Endothelial cell of umbilical vein (primary cell): Measurements from ENCODE around the gene HTRA3. TPM values are rescaled to one million over a fixed set of nuclear protein-coding genes. Genes with fewer than 3 reads are reported as not detected.

Experiments used
- BruUV-seq: library from RNA; stranded (reverse); fragments of 400-500 nt; replicated peaks from 2 replicates; lab custom pipeline; 2021; lab: Mats Ljungman, UMichigan
- CTCF ChIA-PET: fragments of 300-600, 350-600 bp; sonication (Branson Sonifier 250); formaldehyde crosslinking; loops from one replicate; lab custom pipeline; 2021; ENCODE audit warnings: antibody characterized with exemption, inconsistent platforms; lab: Charles Lee
- POLR2A ChIA-PET: fragments of 300-600, 350-600 bp; sonication (Branson Sonifier 250); formaldehyde crosslinking; loops from one replicate; lab custom pipeline; 2021; ENCODE audit warnings: antibody characterized with exemption, inconsistent platforms; lab: Charles Lee
- DNase-seq: peaks from one replicate; pipeline ENCODE4 v3.0.0-alpha.2; 2011; ENCODE audit warnings: low read depth, low spot score
- FAIRE-seq: peaks from 2 replicates; lab custom pipeline; 2011; peaks lifted over from hg19 to GRCh38; lab: Jason Lieb, UNC
- H2AFZ ChIP-seq: 2 replicates; pipeline ENCODE4 v1.6.0; 2012; ENCODE audit warnings: low read depth, low read length, control low read depth, inconsistent platforms
- H3K27ac ChIP-seq: 2 replicates; pipeline ENCODE4 v1.5.1; 2011; ENCODE audit warnings: low read depth, mild to moderate bottlenecking, control low read depth, low read length, moderate library complexity; ENCODE audit not compliant: insufficient read depth
- H3K27me3 ChIP-seq, 2 experiments: 2 replicates each; pipeline versions ENCODE4 v1.6.0 to v1.6.1; 2011; ENCODE audit warnings: low read length in 2 of 2, mixed read lengths in 1 of 2; ENCODE audit not compliant: control insufficient read depth in 2 of 2, insufficient read depth in 2 of 2
- H3K36me3 ChIP-seq, 2 experiments: 2 replicates in 1 of 2; 3 replicates in 1 of 2; pipeline ENCODE4 v1.5.1; 2011; ENCODE audit warnings: low read length in 2 of 2, mild to moderate bottlenecking in 1 of 2, moderate library complexity in 1 of 2; ENCODE audit not compliant: control insufficient read depth in 2 of 2, insufficient read depth in 2 of 2; ENCODE audit errors: extremely low read depth in 1 of 2
- H3K4me1 ChIP-seq: 3 replicates; pipeline ENCODE4 v1.5.1; 2011; ENCODE audit warnings: mild to moderate bottlenecking, low read length; ENCODE audit not compliant: control insufficient read depth, insufficient read depth; ENCODE audit errors: extremely low read depth
- H3K4me2 ChIP-seq: 2 replicates; pipeline ENCODE4 v1.6.1; 2011; ENCODE audit warnings: low read length, control low read depth, mixed read lengths; ENCODE audit not compliant: insufficient read depth
- H3K4me3 ChIP-seq, 3 experiments: fragments of 200-600 bp in 1 of 3; sonication (generic), shearing (Covaris generic) in 1 of 3; replicated peaks in 1 of 3; 2 replicates each; pipeline ENCODE4 v1.5.1; 2011 to 2016; ENCODE audit warnings: control low read depth in 3 of 3, low read length in 3 of 3, mild to moderate bottlenecking in 2 of 3, inconsistent platforms in 1 of 3, low read depth in 1 of 3, moderate library complexity in 1 of 3; ENCODE audit not compliant: insufficient read depth in 1 of 3
- H3K79me2 ChIP-seq: 2 replicates; pipeline ENCODE4 v1.6.0; 2012; ENCODE audit warnings: low read length, inconsistent platforms; ENCODE audit not compliant: control insufficient read depth, insufficient read depth
- H3K9ac ChIP-seq: replicated peaks from 2 replicates; pipeline ENCODE3; 2011; ENCODE audit warnings: low read length, control low read depth; ENCODE audit not compliant: insufficient read depth; ENCODE audit errors: extremely low read depth
- H3K9me1 ChIP-seq: replicated peaks from 3 replicates; pipeline ENCODE4 v1.6.0; 2011; ENCODE audit warnings: mild to moderate bottlenecking, low read length; ENCODE audit not compliant: control insufficient read depth, insufficient read depth; ENCODE audit errors: extremely low read depth
- H3K9me3 ChIP-seq: replicated peaks from 2 replicates; pipeline ENCODE4 v1.5.1; 2012; ENCODE audit warnings: low read length, inconsistent platforms; ENCODE audit not compliant: control insufficient read depth, insufficient read depth
- H4K20me1 ChIP-seq: replicated peaks from 2 replicates; pipeline ENCODE3; 2011; ENCODE audit warnings: mild to moderate bottlenecking, low read length; ENCODE audit not compliant: control insufficient read depth, insufficient read depth; ENCODE audit errors: extremely low read depth
- EZH2 ChIP-seq: IDR thresholded peaks from 2 replicates; pipeline ENCODE4 v1.6.1; 2012; ENCODE audit warnings: borderline replicate concordance, low read depth, mild to moderate bottlenecking, moderate library complexity, low read length, inconsistent platforms; ENCODE audit not compliant: severe bottlenecking
- FOS ChIP-seq: IDR thresholded peaks from 2 replicates; pipeline ENCODE4 v1.6.1; 2011; ENCODE audit warnings: mild to moderate bottlenecking, low read length, moderate library complexity, borderline replicate concordance; ENCODE audit not compliant: insufficient read depth
- GATA2 ChIP-seq: IDR thresholded peaks from 2 replicates; pipeline ENCODE4 v1.7.0; 2011; ENCODE audit warnings: low read depth, mild to moderate bottlenecking, moderate library complexity, mixed read lengths, low read length; ENCODE audit not compliant: insufficient read length, insufficient read depth
- JUN ChIP-seq: IDR thresholded peaks from 2 replicates; pipeline ENCODE4 v1.6.1; 2011; ENCODE audit warnings: borderline replicate concordance, low read depth; ENCODE audit not compliant: insufficient read length, insufficient read depth
- MYC ChIP-seq: IDR thresholded peaks from one replicate; pipeline ENCODE4 v1.6.1; 2011; ENCODE audit warnings: mild to moderate bottlenecking, low read depth, low read length
- POLR2A ChIP-seq: IDR thresholded peaks from 2 replicates; pipeline ENCODE4 v1.6.1; 2012; ENCODE audit warnings: low read depth, mild to moderate bottlenecking, control low read depth, low read length
- POLR2AphosphoS5 ChIP-seq: IDR thresholded peaks from 2 replicates; pipeline ENCODE4 v1.6.1; 2012; ENCODE audit warnings: low read depth, mild to moderate bottlenecking, control low read depth, low read length, moderate library complexity; ENCODE audit not compliant: insufficient read depth
- dilution Hi-C: fragments of 300-500 bp; cut with MboI; formaldehyde crosslinking; loops from one replicate; pipeline ENCODE4 v1.15.0; 2019; ENCODE audit warnings: low sequenced_read_pairs; ENCODE audit not compliant: extremely low pct_ligation_motif_present
- intact Hi-C: fragments of 100-400 bp; cut with micrococcal nuclease; formaldehyde crosslinking; loops from one replicate; pipeline ENCODE4 v1.10.0; 2022
- polyA plus RNA-seq, 4 experiments: library from polyadenylated mRNA; depleted of rRNA in 3 of 4; stranded (reverse) in 3 of 4; unstranded in 1 of 4; fragments of >200 nt; gene quantifications; 2 replicates each; pipeline versions ENCODE4 v1.2.1 to v1.2.3, GENCODE V29; 2011 to 2012; ENCODE audit warnings: missing spikeins in 1 of 4
- total RNA-seq: library from RNA; stranded (reverse); gene quantifications from 2 replicates; pipeline ENCODE4 v1.2.3, GENCODE V29; 2021
- TF ChIP-seq, protein P1 (sequence below): IDR thresholded peaks from 2 replicates; pipeline ENCODE4 v1.6.1; 2011; ENCODE audit not compliant: insufficient read depth, insufficient read length
- TF ChIP-seq, protein P2 (sequence below), 2 donors: IDR thresholded peaks; 1 replicate in 1 of 2; 2 replicates in 1 of 2; pipeline ENCODE4 v1.5.1; 2011; ENCODE audit warnings: low read length in 2 of 2, mild to moderate bottlenecking in 2 of 2, moderate library complexity in 2 of 2, control low read depth in 1 of 2, inconsistent platforms in 1 of 2, low read depth in 1 of 2; ENCODE audit not compliant: insufficient read depth in 1 of 2; ENCODE audit errors: extremely low read depth in 1 of 2

The HTRA3 gene
- total and polyA plus RNA-seq, 2 donors (not counting 3 experiments of a cell fraction or from before 2014, with no cell fraction given): 9.0 to 12.0 TPM

DNA sequence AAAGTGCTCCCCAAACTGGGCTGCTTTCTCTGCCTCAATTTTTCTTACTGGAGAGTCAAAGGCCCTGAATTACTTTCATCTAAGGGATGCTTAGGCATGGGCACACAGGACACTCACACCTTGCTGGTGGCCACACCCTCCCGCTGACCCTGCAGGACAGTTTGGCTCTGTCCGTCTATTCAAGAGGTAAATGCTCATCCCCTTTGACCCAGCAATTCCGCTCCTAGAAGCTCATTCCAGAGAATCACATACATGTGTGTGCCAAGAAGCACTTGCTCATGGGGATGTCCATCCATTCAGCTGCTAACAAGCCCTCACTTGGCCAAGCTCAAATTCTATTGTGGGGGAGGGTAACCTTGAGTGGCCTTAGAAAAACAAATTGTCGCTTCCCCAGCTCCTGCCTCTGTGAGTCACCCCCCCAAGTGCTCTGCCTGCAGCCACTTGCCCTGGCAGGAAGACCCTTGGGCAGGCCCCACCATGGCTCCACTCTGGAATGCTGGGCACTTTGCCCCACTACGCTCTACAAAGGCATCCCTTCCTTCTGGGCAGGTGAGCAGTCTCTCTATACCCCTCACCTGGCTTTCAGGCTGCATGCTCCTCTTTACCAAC, 54.5 kb downstream of the HTRA3 start:
- no TSS peak for BruUV-seq
- FAIRE-seq (no peak), DNase-seq (no peak)
- Histone ChIP-seq H4K20me1 (no peaks in the 10 kb centered on the region), H2AFZ (no peak overlapping the region), H3K9me3 (no peaks in the 10 kb centered on the region), H3K27ac (no peak overlapping the region), H3K27me3 (peaks cover 2 to 3% of the 10 kb centered on the region in 2 experiments), H3K9ac (no peak overlapping the region), H3K79me2 (no peaks in the 10 kb centered on the region), H3K4me3 (no peak overlapping the region), H3K9me1 (no peaks in the 10 kb centered on the region), H3K4me1 (no peaks in the 10 kb centered on the region), H3K4me2 (no peak overlapping the region), H3K36me3 (no peaks in the 10 kb centered on the region)
- intact Hi-C loops (no loop called here), dilution Hi-C loops (no loop called here)
- POLR2A ChIA-PET: no interaction called here
- TF ChIP-seq JUN (no peak), EZH2 (no peak), GATA2 (no peak), MYC (no peak), FOS (no peak), POLR2AphosphoS5 (no peak), POLR2A (no peak)
- TF ChIP-seq, protein P1, sequence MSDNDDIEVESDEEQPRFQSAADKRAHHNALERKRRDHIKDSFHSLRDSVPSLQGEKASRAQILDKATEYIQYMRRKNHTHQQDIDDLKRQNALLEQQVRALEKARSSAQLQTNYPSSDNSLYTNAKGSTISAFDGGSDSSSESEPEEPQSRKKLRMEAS: no peak
- TF ChIP-seq, protein P2, sequence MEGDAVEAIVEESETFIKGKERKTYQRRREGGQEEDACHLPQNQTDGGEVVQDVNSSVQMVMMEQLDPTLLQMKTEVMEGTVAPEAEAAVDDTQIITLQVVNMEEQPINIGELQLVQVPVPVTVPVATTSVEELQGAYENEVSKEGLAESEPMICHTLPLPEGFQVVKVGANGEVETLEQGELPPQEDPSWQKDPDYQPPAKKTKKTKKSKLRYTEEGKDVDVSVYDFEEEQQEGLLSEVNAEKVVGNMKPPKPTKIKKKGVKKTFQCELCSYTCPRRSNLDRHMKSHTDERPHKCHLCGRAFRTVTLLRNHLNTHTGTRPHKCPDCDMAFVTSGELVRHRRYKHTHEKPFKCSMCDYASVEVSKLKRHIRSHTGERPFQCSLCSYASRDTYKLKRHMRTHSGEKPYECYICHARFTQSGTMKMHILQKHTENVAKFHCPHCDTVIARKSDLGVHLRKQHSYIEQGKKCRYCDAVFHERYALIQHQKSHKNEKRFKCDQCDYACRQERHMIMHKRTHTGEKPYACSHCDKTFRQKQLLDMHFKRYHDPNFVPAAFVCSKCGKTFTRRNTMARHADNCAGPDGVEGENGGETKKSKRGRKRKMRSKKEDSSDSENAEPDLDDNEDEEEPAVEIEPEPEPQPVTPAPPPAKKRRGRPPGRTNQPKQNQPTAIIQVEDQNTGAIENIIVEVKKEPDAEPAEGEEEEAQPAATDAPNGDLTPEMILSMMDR (IDR thresholded peaks at IDR 0.05; ENCODE audit: extremely low read depth in 1 of 2, insufficient read depth in 1 of 2, low read depth in 1 of 2, low read length in 2 of 2): no peak
- CTCF ChIA-PET: no interaction called here
